Neural progenitor cell (in vitro differentiated cells): ENCODE data around the gene CDK17.

Source experiments
- EZH2 ChIP-seq: fragments of 200-600 bp; sonication (generic); IDR thresholded peaks from 2 replicates; pipeline ENCODE4 v1.6.1; 2017; ENCODE audit warnings: antibody characterized with exemption, mild to moderate bottlenecking, moderate library complexity
- EZH2phosphoT487 ChIP-seq: fragments of 200-600 bp; sonication (generic); IDR thresholded peaks from 2 replicates; pipeline ENCODE4 v1.6.1; 2017; ENCODE audit warnings: antibody characterized with exemption
- TF ChIP-seq, protein P1 (sequence below): fragments of 200-600 bp; sonication (generic); IDR thresholded peaks from 2 replicates; pipeline ENCODE4 v1.5.1; 2017; ENCODE audit warnings: antibody characterized with exemption, mild to moderate bottlenecking

DNA sequence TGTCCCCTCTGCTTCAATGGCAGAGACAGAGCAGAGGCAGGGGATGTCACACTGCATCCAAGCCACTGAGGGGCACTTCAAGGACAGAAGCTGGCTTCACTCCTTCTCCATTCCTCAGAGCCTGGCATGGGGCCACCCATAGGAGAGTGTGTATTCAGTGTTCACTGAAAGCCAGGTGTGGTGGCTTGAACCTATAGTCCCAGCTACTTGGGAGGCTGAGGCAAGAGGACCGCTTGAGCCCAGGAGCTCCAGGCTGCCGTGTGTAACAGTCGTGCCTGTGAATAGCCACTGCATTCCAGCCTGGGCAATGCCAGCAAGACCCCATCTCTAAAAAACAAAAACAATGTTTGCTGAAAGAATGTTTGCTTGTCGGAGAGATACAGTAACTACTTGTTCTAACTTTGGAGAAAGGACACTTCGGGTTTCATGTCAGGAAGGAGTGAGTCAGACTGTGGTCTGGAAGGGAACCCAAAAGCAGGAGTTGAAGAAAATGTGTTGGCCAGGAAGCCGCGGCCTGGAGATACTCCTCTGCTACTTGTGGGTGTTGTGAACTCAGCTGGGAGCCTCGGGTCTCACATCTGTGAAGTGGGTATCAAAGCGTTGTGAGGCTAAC is 162.7 kb downstream of the CDK17 start:
- TF ChIP-seq, protein P1, sequence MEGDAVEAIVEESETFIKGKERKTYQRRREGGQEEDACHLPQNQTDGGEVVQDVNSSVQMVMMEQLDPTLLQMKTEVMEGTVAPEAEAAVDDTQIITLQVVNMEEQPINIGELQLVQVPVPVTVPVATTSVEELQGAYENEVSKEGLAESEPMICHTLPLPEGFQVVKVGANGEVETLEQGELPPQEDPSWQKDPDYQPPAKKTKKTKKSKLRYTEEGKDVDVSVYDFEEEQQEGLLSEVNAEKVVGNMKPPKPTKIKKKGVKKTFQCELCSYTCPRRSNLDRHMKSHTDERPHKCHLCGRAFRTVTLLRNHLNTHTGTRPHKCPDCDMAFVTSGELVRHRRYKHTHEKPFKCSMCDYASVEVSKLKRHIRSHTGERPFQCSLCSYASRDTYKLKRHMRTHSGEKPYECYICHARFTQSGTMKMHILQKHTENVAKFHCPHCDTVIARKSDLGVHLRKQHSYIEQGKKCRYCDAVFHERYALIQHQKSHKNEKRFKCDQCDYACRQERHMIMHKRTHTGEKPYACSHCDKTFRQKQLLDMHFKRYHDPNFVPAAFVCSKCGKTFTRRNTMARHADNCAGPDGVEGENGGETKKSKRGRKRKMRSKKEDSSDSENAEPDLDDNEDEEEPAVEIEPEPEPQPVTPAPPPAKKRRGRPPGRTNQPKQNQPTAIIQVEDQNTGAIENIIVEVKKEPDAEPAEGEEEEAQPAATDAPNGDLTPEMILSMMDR = no peak
- TF ChIP-seq EZH2phosphoT487 (no peak), EZH2 (no peak)
